Measurements from ENCODE around the gene GLI3.

The GLI3 gene

DNA sequence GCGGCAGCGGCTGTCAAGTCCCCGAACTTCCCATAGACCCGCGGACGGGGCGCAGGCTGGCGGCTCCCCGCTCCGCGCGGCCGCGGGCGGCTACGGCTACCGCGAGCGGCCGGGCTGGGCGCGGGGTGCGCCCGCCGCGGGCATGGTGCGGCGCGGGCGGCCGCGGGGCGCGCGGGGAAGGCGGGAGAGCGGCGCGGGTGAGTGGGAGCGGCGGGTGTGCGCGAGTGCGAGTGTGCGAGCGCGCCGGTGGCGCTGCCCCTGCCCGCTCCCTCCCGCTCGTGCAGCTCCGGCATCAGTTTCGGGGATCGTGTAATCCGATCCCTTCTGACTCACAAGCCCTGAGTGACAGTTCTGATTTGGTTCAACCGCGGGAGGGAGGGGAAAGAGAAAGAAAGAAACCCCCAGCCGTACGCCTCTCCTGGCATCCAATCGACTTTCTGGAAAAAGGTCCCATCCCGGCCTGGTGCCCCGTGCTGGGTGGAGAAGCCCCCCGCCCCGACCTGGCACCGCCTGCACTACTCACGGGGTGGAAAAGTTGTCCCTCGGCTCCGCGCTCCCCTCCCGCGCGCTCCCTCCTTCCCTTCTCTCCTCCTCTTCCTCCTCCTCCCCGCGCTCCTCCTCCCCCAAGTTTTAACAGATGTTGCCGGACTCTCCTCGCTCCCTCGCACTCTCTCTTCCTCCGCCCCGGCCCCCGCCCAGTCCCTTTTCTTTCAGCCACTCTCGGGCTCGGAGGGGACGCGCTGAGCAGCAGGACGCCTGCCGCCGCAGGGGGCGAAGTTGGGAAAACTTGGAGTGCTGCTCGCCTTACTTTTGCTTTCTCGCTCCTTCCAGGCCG is at the start of gene GLI3:
Gene GLI3, minus strand, starts transcription at position 234 of the 835 bp plus-strand sequence. CDS start 13,956 bp downstream, outside the sequence.
- peak; percentile 96 for DNase-seq (ENCODE audit: low read depth)

DNA sequence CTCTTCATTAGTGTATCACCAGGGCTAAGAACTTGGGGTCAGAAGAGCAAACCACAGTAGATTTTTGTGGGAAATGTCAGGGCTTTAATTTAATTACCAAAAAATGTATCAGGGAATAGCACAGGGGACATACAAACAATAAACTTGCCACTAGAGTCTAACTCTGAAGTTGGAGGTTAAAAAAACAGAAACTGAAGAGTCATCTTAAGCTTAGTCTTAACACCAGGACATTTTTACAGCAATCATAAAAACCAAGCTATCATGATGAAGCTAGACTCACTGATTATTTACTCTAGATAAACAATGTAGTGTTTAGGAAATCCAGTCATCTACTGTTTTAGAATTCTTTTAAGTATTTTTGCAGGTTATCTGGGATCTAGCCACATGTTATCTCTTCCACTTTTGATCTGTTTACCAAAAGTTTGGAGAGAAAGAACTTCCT is 48.4 kb upstream of the GLI3 start:
- DNase-seq (ENCODE audit: low read depth), result peak; percentile 9

DNA sequence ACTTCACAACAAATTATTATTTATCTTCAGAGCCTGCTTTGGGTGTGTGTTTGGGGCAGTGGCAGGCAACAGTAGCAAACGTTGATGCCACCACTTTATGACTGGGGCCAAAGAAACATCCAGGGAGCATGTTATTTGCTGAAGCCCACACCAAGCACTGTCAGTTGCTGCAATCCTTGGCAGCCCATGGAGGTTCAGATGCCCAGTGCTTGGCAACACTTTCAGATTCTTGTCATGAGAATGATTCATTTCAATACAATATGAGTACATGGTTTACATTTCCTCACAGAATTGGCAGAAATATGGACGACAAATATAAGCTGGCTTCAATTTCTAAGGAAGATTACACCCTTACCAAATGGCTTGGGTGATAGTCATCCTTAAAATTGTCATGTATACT is 46.5 kb upstream of the GLI3 start:
- peak; percentile 3 for DNase-seq (ENCODE audit: low read depth)

DNA sequence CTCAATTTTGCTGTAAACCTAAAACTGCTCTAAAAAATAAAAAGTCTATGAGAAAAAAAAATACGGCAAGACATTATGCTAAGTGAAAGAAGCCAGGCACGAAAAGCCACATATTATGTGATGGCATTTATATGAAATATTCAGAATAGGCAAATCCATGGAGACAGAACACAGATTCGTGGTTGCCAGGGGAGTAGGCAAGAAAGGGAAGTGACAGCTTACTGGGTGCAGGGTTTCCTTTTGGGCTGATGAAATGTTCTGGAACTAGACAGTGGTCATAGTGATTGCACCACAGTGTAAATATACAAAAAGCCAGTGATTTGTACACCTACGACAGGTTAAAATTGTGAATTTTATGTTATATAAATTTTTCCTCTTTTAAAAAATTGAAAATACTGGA is 41.3 kb upstream of the GLI3 start:
- DNase-seq (ENCODE audit: low read depth), result no peak

DNA sequence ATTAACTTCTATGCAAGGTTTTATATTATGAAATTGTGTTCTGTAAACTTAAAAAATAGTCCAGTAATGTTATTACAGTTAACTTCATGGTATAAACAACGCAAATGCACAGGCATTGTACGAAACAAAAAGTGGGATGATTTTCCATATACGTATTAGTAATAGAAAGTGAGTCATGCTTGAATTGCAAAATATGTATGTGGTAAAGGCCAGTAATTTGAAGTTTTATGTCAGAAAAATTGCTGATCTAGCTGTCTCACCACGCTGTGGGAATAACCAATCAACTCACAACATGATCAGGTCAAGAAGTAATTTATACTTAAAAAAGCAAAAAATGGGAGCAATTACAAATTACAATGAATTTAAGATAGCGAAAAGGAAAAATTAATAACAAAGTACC is 37.0 kb upstream of the GLI3 start:
- peak; percentile 89 for DNase-seq (ENCODE audit: low read depth)

DNA sequence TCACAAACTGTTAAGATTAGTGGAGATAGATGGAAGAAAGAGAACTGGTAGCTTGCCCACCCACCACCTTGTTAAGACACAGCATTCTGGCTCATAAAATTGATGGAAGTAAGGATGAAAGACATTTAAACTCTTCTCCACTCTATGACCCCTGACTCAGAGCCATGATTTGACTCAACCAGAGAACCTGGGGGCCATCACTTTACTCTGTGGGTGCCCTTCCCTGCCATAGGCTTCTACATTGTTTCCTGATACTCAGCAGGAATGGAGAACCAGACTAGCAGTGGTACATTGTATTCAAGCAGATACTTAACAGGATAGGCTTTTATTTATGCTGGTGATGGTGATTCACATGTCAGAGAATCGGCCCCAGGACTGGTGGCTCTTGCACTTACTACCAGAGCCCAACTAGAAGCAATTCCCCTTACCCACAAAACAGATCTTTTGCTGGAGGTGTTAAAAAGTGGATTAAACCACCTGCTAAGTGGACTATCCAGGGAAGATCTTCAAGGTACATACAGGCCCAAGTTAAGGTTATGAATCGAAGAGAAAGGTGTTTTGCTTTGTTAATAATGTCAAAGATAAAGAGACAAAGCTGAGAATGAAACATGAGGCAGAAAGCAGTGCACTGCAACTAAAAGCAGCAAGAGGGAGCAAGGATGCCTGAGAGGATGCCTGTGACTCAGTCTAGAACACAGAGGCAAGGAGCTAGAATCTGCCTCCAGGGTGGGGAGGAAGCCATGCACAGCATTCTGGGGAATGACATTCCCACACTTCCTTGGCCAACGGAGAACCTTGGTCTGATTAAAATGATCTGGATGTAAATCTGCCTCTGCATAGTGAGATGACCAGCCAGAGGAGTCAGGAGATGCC is 36.0 kb upstream of the GLI3 start:
- peak; percentile 92 for DNase-seq (ENCODE audit: low read depth)

DNA sequence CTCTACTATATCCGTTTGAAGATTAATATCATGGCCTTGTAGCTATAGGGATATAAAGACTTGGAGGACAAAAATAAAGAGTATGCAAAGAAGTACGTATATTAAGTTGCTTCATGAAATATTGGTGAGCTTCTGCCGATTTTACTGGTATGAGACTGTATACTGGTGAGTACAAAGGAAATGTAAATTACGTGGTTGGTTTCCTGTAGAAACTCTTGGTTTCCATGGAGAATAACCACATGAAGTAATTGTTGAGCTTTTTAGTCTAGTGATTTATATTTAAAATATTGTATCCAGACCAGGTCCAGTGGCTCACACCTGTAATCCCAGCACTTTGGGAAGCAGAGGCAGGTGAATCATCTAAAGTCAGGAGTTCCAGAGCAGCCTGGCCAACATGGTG is 32.2 kb upstream of the GLI3 start:
- peak; percentile 35 for DNase-seq (ENCODE audit: low read depth)

DNA sequence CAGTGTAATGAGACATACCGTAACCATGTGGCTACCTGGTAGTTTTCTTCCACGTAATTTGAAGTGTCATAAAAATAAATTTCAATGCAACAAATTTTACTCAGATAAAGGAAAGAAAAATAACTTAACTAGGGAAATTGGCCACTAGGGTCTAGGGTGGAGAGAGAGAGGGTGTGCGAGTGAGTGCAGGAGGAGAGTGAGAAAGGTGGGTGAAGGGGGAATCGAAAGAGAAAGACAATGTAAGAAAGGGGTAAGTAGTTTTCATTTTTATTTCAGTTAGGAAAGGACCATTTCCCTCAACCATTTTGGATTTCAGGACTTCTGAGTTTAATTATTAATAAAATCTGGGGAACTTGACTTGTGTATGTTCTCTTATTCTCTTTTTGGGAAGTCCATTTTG is 27.7 kb upstream of the GLI3 start:
- no peak for DNase-seq (ENCODE audit: low read depth)

DNA sequence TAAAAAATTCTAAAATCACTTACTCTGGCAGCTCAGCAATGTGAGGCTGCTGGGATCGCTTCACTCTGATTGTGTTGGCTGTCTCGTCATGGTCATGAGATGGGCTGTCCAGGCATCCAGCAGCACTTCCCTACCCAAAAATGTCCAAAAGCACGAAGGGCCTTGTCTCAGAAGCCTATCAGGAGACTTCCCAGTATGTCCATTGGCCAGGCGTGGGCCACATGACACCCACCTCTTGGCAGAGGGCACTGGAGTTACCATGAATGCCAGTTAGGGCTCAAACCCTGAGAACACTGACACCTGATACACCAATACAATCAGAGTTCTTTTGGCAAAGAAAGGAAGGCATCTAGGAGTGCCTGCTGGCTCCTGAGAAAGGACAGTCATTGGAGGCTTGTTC is 27.0 kb upstream of the GLI3 start:
- DNase-seq (ENCODE audit: low read depth), result no peak

DNA sequence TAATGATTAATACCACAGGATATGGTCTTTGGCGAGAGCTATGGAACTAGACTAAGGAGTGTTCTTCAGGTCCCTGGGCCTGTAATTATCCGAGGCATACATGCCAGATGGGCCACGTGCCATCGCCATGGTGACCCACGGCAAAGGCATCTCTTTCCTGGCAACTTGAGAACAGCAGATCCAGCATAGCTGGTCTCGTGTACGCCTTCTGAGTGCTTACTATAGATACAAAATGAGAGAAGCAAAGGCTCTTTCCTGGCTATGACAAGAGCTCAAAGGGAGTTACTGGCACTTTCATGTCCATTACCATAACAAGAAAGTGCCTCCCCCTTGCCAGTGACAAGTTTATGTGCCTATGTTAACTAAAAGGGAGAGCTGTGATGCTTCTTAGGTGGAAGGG is 26.0 kb upstream of the GLI3 start:
- peak; percentile 85 for DNase-seq (ENCODE audit: low read depth)

DNA sequence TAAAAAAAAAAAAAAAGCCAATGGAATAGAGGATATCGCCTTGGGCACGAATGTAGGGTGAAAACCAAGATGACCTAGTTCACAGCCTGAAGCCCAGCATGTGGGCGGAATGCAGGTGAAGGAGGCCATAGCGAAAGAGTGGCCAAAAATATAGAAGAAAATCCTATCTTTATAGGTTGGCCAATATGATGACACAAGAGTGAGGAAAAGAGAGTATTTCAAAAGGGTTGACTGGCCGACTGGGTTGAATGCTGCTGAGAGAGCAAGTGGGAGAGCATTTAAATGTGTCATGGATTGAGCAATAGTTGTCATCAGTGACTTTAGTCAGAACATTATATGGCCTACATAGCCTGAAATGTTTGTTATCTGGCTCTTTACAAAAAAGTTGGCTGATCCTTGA is 17.2 kb upstream of the GLI3 start:
- DNase-seq (ENCODE audit: low read depth), result peak; percentile 87

DNA sequence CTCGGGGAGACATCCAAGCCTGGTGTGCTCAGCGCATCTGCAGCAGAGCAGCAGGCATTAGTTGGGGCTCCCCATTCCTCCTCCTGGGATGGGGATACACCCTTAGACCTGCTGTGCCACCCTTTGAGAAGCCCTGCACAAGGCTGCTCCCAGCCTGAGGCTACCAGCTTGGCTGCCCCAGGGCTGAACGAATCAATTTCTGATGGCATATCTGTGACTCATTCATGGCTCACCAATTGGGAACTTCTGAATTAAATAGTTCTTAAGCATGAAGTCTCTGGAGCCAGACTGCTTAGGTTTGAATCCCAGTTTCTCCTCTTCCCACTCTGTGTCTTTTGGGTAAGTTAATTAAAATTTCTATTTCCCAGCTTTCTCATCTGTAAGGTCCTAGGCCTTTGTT is 16.3 kb upstream of the GLI3 start:
- peak; percentile 86 for DNase-seq (ENCODE audit: low read depth)

DNA sequence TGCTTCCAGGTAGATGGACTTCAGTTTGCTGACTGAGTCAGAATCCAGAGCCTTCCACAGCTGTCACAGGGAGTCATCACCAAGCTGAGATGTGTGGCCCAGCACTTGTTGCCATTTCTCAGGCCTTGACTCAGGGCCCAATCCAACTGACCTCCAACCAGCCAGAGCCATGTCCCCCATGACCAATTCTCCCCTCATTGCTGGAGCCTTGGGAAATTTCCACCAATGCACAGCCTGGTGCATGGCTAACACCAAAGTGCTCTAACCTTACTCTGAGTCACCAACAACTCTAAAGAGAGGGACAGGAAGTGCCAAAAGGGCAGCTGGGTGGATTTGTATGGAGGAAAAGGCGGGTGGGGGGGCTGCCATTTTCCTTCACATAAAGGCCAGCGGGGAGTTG is 13.4 kb upstream of the GLI3 start:
- DNase-seq (ENCODE audit: low read depth), result peak; percentile 54

DNA sequence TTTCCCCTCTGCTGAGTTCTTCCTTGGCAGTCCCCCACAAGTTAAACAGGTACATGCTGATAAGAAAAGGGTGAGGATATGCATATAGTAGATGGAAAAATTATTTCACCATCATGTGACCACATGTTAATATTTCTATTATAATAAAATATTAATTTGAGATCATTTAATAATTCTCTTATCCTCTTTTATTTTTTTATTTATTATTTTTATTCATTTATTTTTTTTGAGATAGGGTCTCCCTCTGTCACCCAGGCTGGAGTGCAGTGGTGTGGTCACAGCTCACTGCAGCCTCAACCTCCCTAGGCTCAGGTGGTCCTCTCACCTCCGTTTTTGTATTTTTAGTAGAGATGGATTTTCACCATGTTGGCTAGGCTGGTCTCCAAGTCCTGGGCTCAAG is 11.6 kb upstream of the GLI3 start:
- DNase-seq (ENCODE audit: low read depth), result no peak

DNA sequence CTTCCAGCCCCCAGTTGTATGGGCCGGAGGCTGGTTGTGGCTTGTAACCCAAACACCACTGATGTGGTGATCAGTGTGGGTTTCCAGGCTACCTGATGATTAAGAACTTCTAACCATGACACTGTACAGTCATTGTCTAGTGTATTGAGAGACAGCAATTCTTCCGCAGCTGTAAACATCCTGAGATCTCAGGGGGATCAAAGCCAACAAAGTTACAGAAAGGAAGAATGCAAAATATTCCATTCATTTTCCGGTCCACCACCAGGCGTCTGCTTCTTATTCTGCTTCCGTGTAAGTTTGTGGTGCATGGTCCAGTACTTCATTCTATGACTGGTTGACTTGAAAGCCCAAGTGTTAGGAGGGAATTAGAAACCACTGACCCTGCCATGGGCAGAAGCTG is 10.3 kb upstream of the GLI3 start:
- peak; percentile 97 for DNase-seq (ENCODE audit: low read depth)

DNA sequence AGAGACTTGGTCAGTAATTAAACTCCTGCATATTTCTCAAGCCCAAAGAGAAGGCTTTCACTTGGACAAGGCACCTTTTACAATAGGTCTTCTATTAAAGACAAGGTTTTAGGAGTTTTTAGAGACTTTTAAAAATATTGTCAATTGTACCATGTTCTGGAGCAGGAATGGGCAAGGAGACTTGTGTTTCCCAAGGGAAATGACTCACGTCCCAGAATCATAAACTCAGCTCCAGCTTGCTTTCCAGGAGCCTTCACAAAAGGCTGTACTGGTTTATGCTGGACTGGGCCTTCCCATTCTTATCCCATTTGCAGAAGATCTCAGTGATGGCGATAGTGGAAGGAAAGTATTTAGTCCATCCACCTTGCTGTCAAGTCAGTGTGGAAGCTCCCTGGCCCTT is 7.8 kb upstream of the GLI3 start:
- peak; percentile 80 for DNase-seq (ENCODE audit: low read depth)

DNA sequence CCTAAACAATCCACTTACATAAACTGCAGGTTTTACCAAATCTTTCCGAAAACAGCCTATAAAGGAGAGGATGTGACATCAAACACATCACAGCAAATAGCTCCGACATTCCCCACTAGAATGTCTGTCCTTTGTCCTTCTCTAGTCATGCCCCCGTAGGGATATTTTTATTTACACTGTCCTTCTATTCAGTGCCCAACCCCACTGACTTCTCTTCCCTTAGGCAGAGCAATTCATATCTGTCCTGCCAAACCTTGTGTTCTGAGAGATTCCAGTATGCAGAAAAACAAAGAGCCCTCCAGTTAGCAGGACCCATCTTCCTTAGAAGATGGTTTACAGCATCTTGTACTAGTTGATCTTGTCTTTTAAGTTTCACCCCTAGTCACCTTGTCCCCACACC is 5.4 kb upstream of the GLI3 start:
- no peak for DNase-seq (ENCODE audit: low read depth)

DNA sequence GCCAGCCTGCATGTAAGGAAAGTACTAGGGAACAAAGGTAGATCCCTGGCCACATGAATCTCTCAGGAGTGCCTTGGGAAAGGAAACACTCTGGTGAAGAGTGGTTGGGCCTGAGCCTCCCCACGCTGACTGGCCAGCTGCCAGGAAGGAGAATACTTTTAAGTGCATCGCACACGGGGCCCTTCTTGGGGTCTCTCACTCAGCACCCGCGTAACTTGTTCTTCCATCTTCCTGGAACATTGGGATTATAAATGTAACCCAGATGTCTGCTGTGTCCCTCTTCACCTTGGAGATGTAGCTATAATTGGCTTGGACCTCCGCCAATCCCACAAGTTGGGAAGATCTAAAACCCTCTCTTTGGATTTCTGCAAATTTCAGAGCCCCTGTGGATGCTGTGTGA is 4.4 kb upstream of the GLI3 start:
- no peak for DNase-seq (ENCODE audit: low read depth)

DNA sequence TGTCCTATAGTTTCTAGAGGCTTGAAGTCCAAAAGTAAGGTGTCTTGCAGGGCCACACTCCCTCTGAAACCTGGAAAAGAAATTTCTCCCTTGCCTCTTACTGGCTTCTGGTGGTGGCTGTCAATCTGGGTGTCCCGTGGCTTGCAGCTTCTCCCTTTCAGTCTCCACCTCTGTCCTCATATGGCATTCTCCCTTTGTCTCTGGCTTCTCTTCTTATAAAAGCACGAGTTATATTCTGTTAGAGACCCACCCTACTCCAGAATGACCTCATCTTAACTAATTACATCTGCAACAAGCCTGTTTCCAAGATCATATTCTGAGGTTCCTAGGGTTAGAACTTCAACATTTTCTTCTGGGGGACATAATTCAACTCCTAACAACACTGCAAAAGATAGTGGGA is 3.4 kb upstream of the GLI3 start:
- no peak for DNase-seq (ENCODE audit: low read depth)

DNA sequence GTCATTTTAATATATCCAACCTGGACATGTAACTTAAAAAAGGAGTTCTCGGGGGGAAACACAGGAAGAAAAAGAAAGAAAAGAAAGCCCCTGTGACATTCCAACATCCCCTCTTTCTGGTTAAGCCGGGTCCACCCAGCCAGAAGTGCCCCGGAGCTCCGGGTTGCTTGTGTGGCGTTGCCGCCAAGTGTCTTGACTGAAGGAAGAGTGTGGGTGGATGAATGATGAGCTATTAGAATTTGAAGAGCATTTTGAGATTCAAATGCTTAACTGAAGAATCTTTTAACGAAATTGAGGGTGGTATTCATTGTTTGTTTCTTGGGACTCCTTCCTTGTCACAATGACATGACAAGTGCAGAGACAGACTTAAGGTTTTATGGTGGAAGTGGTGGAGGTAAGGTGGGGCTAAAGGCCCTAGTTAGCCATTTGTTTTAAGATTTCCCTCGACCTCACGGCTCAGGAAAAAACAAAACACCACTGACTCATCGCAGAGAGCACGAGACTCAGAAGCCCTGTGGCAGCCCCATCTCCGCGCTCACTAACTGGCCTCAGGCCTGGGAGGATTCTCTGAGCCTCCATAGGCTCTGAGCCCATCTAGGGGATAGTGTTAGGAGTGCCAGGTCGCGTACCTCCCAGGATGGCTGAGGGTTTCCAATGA is 1.8 kb upstream of the GLI3 start:
- peak; percentile 94 for DNase-seq (ENCODE audit: low read depth)

DNA sequence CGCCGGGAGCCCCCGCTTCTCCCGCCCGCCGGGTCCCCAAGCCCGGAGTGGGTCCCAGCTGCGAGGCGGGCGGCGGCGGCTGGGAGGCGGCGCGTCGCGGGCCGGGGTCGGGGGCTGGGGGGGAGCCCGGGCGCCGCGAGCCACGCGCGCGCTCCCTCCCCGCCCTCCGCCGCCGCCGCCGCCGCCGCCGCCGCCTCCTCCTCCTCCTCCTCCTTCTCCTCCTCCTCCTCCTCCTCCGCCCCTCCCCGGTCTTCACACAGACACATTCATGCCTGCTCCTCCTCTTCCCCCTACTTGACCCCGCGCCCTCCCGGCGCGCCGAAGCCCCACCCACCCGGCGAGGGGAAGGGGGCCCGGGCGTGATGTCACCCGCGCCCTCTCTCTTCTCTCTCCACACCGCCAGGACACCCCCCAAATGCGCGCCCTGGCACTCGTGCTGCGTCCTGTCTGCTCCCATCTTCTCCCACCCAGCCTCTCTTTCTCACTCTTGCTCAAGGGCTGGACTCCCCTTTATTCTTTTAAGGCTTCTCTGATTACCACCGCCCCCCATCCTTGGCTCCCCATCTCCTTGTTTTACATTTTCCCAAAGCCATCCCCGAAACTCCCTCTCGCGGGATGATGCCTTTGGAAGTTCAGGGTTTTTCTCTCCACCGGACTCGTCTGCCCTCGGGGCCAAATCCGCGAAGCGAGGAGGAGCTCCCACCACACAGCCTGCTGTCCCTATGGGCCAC is 967 bp upstream of the GLI3 start:
- DNase-seq (ENCODE audit: low read depth), result peak; percentile 83

Data from ELR (cell line).